GM12874 (cell line): ENCODE data around the gene MPP2.

ENCODE experiments used
- TF ChIP-seq, protein P1 (sequence below): IDR thresholded peaks from 2 replicates; pipeline ENCODE4 v1.5.1; 2011; ENCODE audit warnings: low read depth, mild to moderate bottlenecking, control low read depth, low read length, moderate library complexity; ENCODE audit not compliant: insufficient read depth

The MPP2 gene

GRCh38 chr17:43928609-43929008 is 21.3 kb upstream of the MPP2 start:
- TF ChIP-seq, protein P1, sequence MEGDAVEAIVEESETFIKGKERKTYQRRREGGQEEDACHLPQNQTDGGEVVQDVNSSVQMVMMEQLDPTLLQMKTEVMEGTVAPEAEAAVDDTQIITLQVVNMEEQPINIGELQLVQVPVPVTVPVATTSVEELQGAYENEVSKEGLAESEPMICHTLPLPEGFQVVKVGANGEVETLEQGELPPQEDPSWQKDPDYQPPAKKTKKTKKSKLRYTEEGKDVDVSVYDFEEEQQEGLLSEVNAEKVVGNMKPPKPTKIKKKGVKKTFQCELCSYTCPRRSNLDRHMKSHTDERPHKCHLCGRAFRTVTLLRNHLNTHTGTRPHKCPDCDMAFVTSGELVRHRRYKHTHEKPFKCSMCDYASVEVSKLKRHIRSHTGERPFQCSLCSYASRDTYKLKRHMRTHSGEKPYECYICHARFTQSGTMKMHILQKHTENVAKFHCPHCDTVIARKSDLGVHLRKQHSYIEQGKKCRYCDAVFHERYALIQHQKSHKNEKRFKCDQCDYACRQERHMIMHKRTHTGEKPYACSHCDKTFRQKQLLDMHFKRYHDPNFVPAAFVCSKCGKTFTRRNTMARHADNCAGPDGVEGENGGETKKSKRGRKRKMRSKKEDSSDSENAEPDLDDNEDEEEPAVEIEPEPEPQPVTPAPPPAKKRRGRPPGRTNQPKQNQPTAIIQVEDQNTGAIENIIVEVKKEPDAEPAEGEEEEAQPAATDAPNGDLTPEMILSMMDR, result no peak

DNA sequence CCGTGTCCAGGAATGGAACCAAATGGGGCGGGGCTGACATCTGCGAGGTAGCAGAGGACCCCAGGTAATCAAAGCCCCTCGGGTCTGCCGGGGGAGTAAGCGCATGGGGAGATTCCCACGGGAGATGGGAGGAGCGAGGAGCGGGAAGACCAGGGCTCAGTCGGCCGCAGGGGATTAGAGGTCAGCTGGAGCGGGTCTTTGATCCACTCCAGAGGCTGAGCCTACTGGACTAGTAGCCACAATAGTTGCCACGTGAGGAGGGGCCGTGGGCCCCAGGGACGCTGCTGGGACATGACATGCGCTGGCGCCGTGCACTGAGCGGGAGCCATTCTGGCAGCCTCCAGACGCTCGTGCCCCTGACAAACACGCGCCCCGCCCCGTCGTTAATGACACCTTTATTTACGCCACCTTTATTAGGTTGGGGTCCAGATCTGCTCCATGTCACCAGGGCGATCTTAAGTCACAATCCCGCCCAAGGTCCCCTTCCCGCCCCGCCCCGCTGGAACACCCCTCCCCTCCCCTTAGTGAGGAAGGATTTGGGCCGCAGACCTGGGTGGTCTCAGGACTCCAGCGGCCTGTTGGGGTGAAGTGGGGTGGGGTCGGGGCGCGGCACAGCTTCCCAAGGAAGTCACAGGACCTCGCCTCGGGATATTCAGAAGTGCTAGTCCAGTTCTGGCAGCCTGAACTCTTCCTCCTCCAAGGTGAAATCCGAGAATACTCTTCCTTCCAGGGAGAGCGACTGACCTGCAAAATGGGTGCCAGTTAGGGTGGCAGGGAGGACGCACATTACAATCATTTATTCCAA is 19.9 kb upstream of the MPP2 start:
- TF ChIP-seq, protein P1, result no peak

DNA sequence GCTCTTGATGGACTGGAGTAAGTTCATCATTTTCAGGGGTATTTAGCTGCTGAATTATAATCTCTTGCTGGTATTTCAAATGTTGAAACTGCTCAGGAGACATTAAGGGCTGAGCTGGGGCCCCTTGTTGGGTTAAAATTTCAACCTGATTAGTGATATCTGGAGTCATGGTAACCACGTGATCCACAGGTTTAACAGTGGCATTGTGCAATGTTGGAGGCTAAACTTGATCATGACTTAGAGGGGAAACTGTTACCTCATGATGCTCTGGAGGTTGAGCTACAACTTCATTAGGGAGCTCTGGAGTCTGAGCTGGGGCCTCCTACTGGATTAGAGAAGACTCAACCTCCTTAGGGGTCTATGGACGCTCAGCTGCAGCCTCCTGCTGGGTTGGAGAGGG is 17.2 kb upstream of the MPP2 start:
- TF ChIP-seq, protein P1, result no peak

DNA sequence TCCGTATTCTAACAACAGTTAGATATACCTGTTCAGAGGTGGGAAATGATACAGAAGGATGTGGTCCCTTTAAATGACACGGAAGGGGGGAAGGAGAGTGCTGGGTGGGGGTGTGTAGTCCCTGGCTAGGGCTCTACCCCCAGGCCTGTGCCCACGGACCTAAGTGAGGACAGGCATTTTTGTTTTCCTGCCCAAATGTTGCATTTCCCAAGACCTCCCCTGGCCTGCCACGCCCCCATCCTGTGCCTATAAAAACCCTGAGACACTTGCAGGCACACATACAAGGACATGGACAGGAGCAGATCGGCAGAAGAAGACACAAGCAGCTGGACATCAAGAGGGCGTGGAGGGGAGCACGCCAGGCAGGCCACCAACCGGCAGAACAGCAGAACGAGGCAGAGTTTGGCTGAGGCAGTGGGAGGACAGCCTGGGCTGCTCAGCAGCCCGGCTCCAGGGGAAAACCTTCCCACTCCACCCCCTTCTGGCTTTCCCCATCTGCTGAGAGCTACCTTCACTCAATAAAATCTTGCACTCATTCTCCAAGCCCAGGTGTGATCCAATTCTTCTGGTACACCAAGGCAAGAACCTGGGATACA is 13.3 kb upstream of the MPP2 start:
- TF ChIP-seq, protein P1, result no peak

DNA sequence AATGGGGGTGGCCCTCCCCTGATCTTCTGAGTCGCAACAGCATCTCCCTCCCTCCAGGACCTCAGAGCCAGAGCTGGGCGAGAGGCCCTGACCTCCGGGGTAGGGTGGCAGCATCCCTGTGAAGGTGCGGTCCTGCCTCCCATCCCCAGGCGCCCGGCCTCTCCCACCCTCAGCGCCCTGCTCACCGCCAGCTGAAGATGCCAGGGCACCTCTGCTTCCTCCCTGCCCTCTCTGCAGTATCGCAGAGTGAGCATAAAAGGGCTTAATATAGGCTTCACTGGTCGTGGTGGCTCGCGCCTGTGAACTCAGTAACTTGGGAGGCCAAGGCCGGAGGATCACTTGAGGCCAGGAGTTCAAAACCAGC is 10.7 kb upstream of the MPP2 start:
- TF ChIP-seq, protein P1, result no peak

- TF ChIP-seq, protein P1, result peak; percentile 69
Measured at GRCh38 chr17:43917348-43918025, 10.2 kb upstream of the MPP2 start.

DNA sequence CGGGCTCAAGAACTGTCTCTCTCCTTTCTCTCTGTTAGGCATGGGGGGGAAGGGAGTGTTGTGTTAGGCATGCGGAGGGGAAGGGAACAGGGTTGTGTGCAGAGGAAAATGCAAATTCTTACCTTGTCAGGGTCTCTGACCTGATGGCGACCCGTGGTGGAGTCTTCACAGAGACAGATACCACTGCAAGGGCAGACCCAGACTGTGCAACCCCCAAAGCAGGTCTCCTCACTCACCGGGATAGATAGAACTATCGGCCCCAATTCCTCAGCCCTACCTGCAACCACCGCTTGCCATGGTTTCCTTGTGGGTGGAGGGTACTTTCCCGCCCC is 9.6 kb upstream of the MPP2 start:
- TF ChIP-seq, protein P1, result no peak
